Keratinocyte (primary cell): ENCODE results near the gene PALMD. TPM values are rescaled to one million over a fixed set of nuclear protein-coding genes. Genes with fewer than 3 reads are reported as not detected.
A peak's percentile ranks its signal among the peaks of the same experiment; 100 is the strongest.

Experiments used
- DNase-seq: peaks from one replicate; pipeline ENCODE4 v3.0.0-alpha.2; 2011; ENCODE audit warnings: low read depth, missing footprints, low spot score
- FAIRE-seq: peaks from 2 replicates; lab custom pipeline; 2011; peaks lifted over from hg19 to GRCh38; lab: Jason Lieb, UNC
- H2AFZ ChIP-seq: 2 replicates; pipeline ENCODE4 v1.6.0; 2012; ENCODE audit warnings: low read length, control low read depth, inconsistent platforms; ENCODE audit not compliant: control insufficient read depth
- H3K27ac ChIP-seq: 2 replicates; pipeline ENCODE4 v1.5.1; 2011; ENCODE audit warnings: low read length; ENCODE audit not compliant: control insufficient read depth, insufficient read depth
- H3K27me3 ChIP-seq: 3 replicates; pipeline ENCODE4 v1.6.0; 2011; ENCODE audit warnings: low read length; ENCODE audit not compliant: control insufficient read depth, insufficient read depth; ENCODE audit errors: extremely low read depth
- H3K36me3 ChIP-seq, 2 experiments: 2 replicates in 1 of 2; 3 replicates in 1 of 2; pipeline ENCODE4 v1.5.1; 2011; ENCODE audit warnings: low read length in 2 of 2, mild to moderate bottlenecking in 1 of 2; ENCODE audit not compliant: control insufficient read depth in 2 of 2, insufficient read depth in 2 of 2; ENCODE audit errors: extremely low read depth in 1 of 2
- H3K4me1 ChIP-seq: 3 replicates; pipeline ENCODE4 v1.5.1; 2011; ENCODE audit warnings: low read length; ENCODE audit not compliant: control insufficient read depth, insufficient read depth; ENCODE audit errors: extremely low read depth
- H3K4me2 ChIP-seq: 3 replicates; pipeline ENCODE4 v1.6.0; 2011; ENCODE audit warnings: low read depth, low read length; ENCODE audit not compliant: control insufficient read depth, insufficient read depth; ENCODE audit errors: extremely low read depth
- H3K4me3 ChIP-seq, 3 experiments: fragments of 200-600 bp in 1 of 3; sonication (generic) in 1 of 3; 2 replicates in 2 of 3; 3 replicates in 1 of 3; pipeline ENCODE4 v1.5.1; 2011 to 2016; ENCODE audit warnings: low read length in 3 of 3, mild to moderate bottlenecking in 3 of 3, control low read depth in 2 of 3, inconsistent platforms in 1 of 3, low read depth in 1 of 3, mixed read lengths in 1 of 3, mixed run types in 1 of 3, moderate library complexity in 1 of 3; ENCODE audit not compliant: control insufficient read depth in 2 of 3, insufficient read depth in 2 of 3; ENCODE audit errors: extremely low read depth in 1 of 3
- H3K79me2 ChIP-seq: 2 replicates; pipeline ENCODE4 v1.6.0; 2012; ENCODE audit warnings: low read length; ENCODE audit not compliant: control insufficient read depth, insufficient read depth
- H3K9ac ChIP-seq: 3 replicates; pipeline ENCODE4 v1.6.0; 2011; ENCODE audit warnings: low read length; ENCODE audit not compliant: control insufficient read depth, insufficient read depth; ENCODE audit errors: extremely low read depth
- H3K9me1 ChIP-seq: 3 replicates; pipeline ENCODE4 v1.6.0; 2011; ENCODE audit warnings: low read length; ENCODE audit not compliant: control insufficient read depth, insufficient read depth; ENCODE audit errors: extremely low read depth
- H3K9me3 ChIP-seq: 2 replicates; pipeline ENCODE4 v1.5.1; 2012; ENCODE audit warnings: low read depth, low read length; ENCODE audit not compliant: control insufficient read depth
- H4K20me1 ChIP-seq: 3 replicates; pipeline ENCODE4 v1.6.0; 2011; ENCODE audit warnings: low read length; ENCODE audit not compliant: control insufficient read depth, insufficient read depth; ENCODE audit errors: extremely low read depth
- CTCF ChIP-seq, 3 experiments: IDR thresholded peaks in 1 of 3; conservative IDR thresholded peaks in 1 of 3; optimal IDR thresholded peaks in 1 of 3; 2 replicates in 2 of 3; 3 replicates in 1 of 3; pipeline versions ENCODE3 to v1.5.1; 2011; ENCODE audit warnings: low read length in 3 of 3, mild to moderate bottlenecking in 3 of 3, moderate library complexity in 2 of 3, control low read depth in 1 of 3, inconsistent platforms in 1 of 3; ENCODE audit not compliant: insufficient read depth in 2 of 3; ENCODE audit errors: extremely low read depth in 1 of 3
- EZH2 ChIP-seq: IDR thresholded peaks from one replicate; pipeline ENCODE4 v1.6.1; 2012; ENCODE audit warnings: inconsistent platforms, mild to moderate bottlenecking, low read length, moderate library complexity
- dilution Hi-C: fragments of 300-500 bp; cut with MboI; formaldehyde crosslinking; loops from one replicate; pipeline ENCODE4 v1.7.0; 2020; ENCODE audit warnings: low sequenced_read_pairs; ENCODE audit not compliant: extremely low pct_ligation_motif_present
- polyA minus RNA-seq, 3 experiments: library from RNA; depleted of rRNA, polyadenylated mRNA; stranded (reverse); fragments of >200 nt; gene quantifications; 1 replicate in 1 of 3; 2 replicates in 1 of 3; 3 replicates in 1 of 3; pipeline ENCODE4 v1.2.3, GENCODE V29; 2011
- polyA plus RNA-seq, 5 experiments: library from polyadenylated mRNA; depleted of rRNA in 3 of 5; stranded (reverse) in 3 of 5; stranded (forward) in 1 of 5; unstranded in 1 of 5; fragments of >200 nt; gene quantifications; 1 replicate in 1 of 5; 2 replicates in 3 of 5; 3 replicates in 1 of 5; pipeline versions ENCODE4 v1.2.1 to v1.2.3, GENCODE V29; 2011 to 2012; ENCODE audit warnings: missing spikeins in 2 of 5, low read depth in 1 of 5, low replicate concordance in 1 of 5

PALMD gene
- 3.5 to 6.8 TPM (median 5.8 TPM) in 3 replicates for polyA plus RNA-seq
- polyA plus RNA-seq (2011; ENCODE audit: low read depth): 26.0 TPM
- 5.0 and 6.8 TPM in 2 replicates for polyA plus RNA-seq (2011; cell fraction: cytosol; rRNA removed)
- polyA plus RNA-seq (2011; cell fraction: nucleus; rRNA removed): 11.8 and 13.4 TPM in 2 replicates
- polyA plus RNA-seq (2012; ENCODE audit: low replicate concordance): 4.9 and 9.7 TPM in 2 replicates
- polyA minus RNA-seq: 0.79 to 5.3 TPM (median 3.1 TPM) in 3 replicates
- polyA minus RNA-seq (2011; cell fraction: cytosol; rRNA and poly(A)+ RNA removed): 1.9 TPM
- 3.7 and 10.2 TPM in 2 replicates for polyA minus RNA-seq (2011; cell fraction: nucleus; rRNA and poly(A)+ RNA removed)

GRCh38 chr1:99645699-99646531 lies at the start of gene PALMD:
PALMD (plus strand) TSS chr1:99646113; CDS start chr1:99646318, 205 bp downstream.
- peaks cover 57% of the 10 kb centered on the region for H3K4me1 ChIP-seq
- H3K9me1 ChIP-seq: no peaks in the 10 kb centered on the region
- H3K27me3 ChIP-seq: no peaks in the 10 kb centered on the region
- H3K9ac ChIP-seq: peak within 1 kb of the TSS; percentile 77
- no peak for DNase-seq
- H3K4me3 ChIP-seq: peak within 1 kb of the TSS; percentile 44 to 69 (median 63)
- no peaks in the 10 kb centered on the region for H3K9me3 ChIP-seq
- H3K36me3 ChIP-seq: no peaks in the 10 kb centered on the region
- FAIRE-seq: peak; percentile 90
- TF ChIP-seq CTCF (optimal IDR thresholded peaks at IDR 0.05 in 1 of 3, IDR thresholded peaks at IDR 0.05 in 1 of 3, conservative IDR thresholded peaks at IDR 0.05 in 1 of 3; ENCODE audit: extremely low read depth in 1 of 3, insufficient read depth in 2 of 3, low read length in 3 of 3) (no peak), EZH2 (no peak)
- H3K79me2 ChIP-seq: no peaks in the 10 kb centered on the region
- H3K27ac ChIP-seq: peak within 1 kb of the TSS; percentile 89
- H3K4me2 ChIP-seq: peak within 1 kb of the TSS; percentile 90
- dilution Hi-C loops: no loop called here
- no peaks in the 10 kb centered on the region for H4K20me1 ChIP-seq
- H2AFZ ChIP-seq: peak within 1 kb of the TSS; percentile 87

- no peak for TF ChIP-seq CTCF (optimal IDR thresholded peaks at IDR 0.05 in 1 of 3, IDR thresholded peaks at IDR 0.05 in 1 of 3, conservative IDR thresholded peaks at IDR 0.05 in 1 of 3; ENCODE audit: extremely low read depth in 1 of 3, insufficient read depth in 2 of 3, low read length in 3 of 3)
- TF ChIP-seq EZH2: no peak
- H3K4me2 ChIP-seq: no peak overlapping the region
- no peak overlapping the region for H2AFZ ChIP-seq
- no peaks in the 10 kb centered on the region for H3K9me3 ChIP-seq
- dilution Hi-C loops: no loop called here
- peaks cover 3% of the 10 kb centered on the region for H3K4me1 ChIP-seq
- no peaks in the 10 kb centered on the region for H3K9me1 ChIP-seq
- no peaks in the 10 kb centered on the region for H3K27me3 ChIP-seq
- DNase-seq: no peak
- H3K36me3 ChIP-seq: no peaks in the 10 kb centered on the region
- no peaks in the 10 kb centered on the region for H3K79me2 ChIP-seq
- H4K20me1 ChIP-seq: no peaks in the 10 kb centered on the region
- peak; percentile 9 for FAIRE-seq
- H3K27ac ChIP-seq: no peak overlapping the region
- H3K9ac ChIP-seq: no peak overlapping the region
- H3K4me3 ChIP-seq: no peak overlapping the region
Measured at GRCh38 chr1:99598738-99599411, 47.0 kb upstream of the PALMD start.
